RPMI8226 (cell line): ENCODE results near the gene TRPM3.

Experiments used
- DNase-seq: peaks from one replicate; pipeline ENCODE4 v3.0.0-alpha.2; 2015

Gene TRPM3

DNA sequence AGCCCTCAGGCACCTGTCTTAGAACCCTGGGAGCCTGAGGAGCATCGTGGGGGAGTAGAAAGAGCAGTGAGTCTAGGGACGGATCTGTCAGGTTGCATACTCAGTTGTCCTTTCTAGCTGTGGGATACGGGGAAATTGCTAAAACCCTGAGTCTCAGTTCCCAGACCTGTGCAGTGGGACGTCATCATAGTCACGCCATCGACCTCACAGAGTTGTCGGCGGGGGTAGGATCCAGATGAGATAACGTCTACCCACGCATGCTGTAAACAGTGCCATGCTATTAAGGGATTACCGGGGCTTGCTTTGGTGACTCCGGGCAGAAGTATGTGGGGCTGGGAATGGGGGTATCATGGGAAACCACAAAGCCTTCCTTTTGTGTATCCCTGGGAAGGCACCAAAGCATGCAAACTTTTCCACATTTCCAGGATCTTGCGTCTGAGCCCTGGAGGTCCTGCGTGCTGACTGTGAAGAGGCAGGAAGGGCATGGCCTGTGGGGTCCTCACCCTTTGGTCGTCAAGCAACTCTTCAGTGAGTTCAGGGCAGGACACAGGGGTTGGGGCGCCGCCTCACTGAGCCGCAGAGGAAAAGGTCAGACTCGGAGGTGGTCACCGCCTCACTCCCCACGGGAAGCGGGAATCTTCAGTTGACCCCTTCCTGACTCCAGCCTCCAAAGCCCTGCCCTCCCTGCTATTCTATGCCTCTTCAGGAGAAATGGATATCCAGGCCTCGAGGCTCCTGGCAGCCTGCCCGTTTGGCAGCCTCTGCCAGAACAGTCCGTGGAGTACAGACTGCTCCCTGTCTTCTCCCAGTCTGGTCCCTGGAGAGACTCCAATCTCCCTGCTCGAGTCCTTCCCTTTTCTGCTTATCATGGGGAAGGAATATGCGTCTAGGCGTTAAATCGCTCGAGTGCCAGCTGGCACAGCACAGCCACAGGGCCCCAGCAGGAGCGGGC, 520.1 kb downstream of the TRPM3 start:
- no peak for DNase-seq

DNA sequence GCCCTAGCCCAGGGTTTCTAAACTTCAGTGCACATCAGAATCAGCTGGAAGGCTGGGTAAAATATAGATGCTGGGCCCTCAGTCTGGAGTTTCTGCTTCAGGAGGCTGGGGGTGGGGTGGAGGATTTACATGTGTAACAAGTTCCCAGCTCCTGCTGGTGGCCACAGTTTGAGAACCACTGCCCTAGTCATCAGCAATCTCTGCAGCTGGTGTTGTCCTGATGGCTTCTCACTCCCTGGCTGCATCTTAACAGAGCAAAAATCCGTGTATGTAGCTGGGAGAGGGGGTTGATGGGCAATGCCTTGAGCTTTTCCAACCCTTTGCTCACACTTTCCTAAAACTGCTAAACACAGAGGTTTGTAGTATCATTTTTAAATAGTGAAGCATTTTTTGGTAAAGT, 520.9 kb downstream of the TRPM3 start:
- peak; percentile 15 for DNase-seq

DNA sequence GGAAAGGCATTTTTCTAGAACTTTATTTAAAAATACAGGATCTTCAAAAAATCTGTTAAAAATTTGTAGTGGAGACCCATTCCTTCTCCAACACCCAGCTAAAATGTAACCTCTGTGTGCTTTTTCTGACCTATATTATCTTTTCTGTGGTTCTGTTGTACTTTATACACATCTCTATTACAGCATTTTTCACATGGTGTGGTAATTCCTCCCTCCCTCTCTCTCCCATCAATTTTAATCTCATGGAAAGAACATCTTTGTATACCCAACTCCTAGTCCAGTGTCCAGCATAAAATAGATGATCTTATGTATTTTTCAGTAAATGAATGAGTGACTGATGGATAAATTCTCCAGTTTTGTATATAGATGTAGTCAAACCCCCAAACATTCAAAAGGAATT, 523.5 kb downstream of the TRPM3 start:
- DNase-seq: no peak

DNA sequence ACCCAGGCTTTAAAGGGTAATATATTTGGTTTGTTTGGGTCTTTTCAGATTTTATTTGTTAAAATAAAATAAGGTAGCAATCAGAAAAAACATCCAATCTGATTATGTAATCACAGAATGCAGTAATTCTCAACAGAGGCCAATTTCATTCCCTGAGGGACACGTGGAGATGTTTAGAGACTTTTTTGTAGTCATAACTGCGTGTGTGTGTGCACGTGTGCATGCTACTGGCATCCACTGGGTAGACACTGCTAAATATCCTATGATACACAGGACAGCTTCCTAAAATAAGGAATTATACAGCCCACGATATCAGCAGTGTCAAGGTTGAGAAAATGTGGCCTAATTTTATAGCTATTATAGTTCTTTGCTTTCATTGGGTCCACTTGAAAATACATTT, 526.2 kb downstream of the TRPM3 start:
- DNase-seq: no peak

- DNase-seq: no peak
Observed at GRCh38 chr9:70594386-70594944, 527.0 kb downstream of the TRPM3 start.

DNA sequence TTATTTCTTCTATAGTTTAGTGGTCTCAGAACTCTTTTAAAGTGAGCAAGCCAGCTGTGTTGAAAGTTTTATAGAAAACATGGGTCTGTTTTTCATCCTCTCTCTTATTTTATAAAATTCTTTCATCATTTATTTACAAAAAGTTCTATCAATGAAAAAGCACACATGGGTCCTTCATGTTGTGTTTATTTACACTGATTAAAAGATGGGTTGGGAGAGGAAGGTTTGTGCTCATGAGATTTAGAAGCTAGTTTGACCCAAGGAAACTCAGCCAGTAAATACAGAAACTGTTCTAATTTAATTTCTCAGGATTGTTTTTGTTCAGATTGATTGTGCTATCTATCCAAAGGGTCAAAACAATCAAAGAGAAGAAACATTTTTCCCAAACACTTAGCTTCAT, 528.2 kb downstream of the TRPM3 start:
- no peak for DNase-seq

DNA sequence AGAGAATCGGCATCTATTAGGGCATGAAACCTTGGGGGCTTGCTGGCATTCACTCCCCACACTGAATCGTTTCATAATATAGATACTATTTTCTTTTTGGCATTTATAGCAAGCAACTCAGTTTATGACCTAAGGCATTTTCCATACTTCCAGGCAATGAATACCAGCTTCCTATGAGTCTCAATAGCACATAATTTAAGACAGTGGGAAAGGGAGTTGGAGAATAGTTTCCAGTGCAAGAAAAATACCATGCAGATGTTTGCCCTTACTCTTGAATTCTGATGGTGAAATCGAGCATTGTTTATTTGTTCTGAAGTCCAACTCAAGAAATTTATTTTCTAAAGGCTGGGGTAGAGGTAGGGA, 531.1 kb downstream of the TRPM3 start:
- no peak for DNase-seq

- no peak for DNase-seq
Observed at GRCh38 chr9:70589571-70590314, 531.7 kb downstream of the TRPM3 start.

GRCh38 chr9:70588999-70589398, 532.4 kb downstream of the TRPM3 start:
- DNase-seq: no peak

DNA sequence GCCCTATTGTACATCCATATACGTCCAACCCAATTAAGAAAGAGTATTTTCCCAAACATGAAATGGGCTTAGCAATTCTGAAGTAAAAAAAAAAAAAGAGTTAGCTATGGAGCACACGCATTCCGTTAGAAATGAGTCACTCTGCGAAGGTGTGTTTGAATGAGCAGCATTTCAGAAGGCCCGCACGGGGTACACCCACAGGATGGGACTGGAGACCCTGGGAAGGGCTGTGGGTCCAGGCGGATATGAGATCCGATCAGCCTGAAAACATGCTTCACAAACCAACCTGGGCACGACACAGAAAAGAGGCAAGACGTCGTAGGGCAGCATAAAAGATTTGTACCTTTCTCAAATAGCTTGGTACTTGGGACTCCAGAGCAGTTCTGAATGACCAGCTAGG, 533.0 kb downstream of the TRPM3 start:
- no peak for DNase-seq

- peak; percentile 10 for DNase-seq
Observed at GRCh38 chr9:70587201-70587600, 534.2 kb downstream of the TRPM3 start.

DNA sequence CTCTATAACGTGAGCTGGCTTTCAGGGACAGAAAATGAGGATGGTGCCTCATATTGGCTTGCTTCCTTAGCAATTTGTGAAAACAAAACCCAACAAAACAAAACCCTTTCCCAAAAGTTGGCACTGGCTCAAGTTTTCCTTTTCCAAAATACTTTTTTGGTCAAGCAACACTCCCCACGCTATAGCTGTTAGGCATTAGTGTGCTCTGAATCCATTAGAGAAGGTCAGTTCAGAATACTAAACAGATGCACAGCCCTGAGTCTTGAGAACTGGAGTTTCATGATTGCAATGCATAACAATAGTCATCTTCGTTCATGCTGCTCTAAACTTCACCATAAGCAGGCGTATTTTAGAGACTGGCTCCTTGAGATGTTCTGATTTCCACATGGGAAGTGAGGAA, 534.9 kb downstream of the TRPM3 start:
- DNase-seq: no peak

DNA sequence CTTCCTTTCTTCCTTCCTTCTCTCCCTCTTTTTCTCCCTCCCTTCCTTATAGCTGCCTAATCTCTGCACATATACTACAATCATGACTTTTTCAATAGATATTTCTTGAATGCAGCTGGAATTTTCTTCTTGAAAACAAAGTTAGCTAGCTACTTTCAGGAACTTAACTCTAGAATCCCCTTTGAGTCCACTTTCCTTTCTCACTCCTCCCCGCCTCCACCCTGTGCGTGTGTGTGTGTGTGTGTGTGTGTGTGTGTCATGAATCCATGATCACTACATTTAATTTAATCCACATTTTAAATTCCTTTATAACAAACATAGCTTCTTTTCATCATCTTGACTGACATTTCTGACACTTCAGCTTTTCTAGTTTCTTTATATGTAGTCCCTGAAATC, 539.5 kb downstream of the TRPM3 start:
- no peak for DNase-seq

DNA sequence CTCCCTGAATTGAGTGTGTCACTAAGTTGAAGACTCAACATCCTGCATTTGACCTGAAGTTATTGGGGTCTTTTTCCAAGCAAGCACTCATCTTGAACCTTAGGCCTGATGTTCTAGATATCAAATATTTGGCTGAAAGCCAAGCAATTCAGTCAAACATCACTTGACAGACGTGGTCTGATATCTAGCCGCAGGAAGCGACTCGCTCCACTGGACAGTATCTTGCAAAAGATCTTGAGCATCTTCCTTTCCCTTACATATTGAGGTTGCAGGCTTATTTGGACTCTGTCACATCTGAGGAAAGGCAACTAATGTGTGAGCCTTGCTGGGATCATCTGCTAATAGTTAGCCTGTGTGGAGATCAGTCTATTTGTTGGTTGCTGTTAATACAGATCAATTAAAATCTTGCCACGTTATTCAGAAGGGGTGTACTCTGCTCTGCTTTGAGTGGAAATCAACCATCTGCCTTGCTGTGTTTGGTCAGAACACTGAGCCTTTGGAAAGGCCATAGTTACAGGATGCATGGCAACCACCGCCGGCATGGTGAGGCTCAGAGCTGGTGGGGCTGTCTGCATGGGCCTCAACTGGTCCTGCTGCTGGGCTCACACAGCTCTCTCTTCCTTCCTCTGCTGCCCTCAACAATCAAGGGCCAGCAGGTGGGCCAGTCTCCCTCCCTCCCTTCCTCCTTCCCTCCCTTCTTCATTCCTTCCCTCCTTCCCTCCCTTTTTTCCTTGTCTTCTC, 540.0 kb downstream of the TRPM3 start:
- no peak for DNase-seq

GRCh38 chr9:70580606-70581195, 540.7 kb downstream of the TRPM3 start:
- DNase-seq: no peak

GRCh38 chr9:70579686-70580085, 541.7 kb downstream of the TRPM3 start:
- peak; percentile 94 for DNase-seq

GRCh38 chr9:70578720-70579119, 542.7 kb downstream of the TRPM3 start:
- peak; percentile 27 for DNase-seq

DNA sequence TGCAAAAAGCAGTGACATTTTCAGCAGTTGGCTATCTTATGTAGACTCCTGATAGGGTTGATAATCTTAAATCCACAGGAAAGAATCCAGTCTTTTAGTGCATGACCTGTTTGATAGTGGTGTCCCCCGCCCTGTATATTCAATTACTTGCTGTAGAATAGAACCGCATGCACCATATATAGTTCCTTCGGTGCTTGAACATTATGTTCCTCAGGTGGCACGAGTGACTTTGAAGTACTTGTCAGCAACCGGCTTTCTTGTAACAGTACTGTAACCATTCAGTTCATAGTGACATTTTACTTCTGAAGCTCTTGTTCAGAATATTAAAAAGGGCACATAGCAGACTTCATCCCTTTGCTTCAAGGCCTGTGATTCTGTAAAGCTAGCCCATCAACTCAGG, 543.8 kb downstream of the TRPM3 start:
- DNase-seq: no peak

DNA sequence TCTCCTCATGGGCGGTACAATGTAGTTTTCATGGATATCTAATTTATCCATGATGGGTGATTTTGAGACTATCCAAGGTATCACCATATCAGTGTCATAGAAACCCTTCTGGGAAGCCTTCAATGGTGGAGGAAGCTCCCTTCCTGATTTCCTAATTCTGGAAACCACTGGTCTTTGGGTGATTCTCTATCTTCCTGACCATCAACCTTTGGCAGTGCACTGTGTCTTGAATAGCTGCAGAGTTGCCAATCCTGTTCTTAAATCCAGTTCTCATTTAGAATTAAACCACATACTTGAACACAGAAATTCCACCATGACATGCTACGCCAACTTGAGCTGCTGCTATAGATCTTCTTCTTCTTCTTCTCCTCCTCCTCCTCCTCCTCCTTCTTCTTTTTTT, 545.3 kb downstream of the TRPM3 start:
- no peak for DNase-seq

- DNase-seq: no peak
Observed at GRCh38 chr9:70574151-70574837, 547.1 kb downstream of the TRPM3 start.

DNA sequence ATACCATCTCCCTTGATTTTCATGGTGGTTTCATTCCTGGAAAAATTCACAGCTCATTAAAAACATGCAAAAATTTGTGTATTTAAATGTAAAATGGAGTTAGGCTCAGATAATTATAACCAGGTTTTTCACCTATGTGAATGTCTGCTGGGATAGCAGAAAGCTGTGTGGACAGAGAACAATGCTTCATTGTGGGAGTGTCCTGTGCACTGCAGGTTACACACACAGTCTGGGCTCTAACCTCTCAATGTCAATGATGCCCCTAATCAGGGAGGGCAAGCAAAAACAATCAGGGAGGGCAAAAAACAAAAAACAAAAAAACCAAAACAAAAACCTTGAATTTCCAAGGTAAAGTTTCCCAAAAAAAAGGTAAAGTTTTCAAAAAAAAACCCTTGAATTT, 548.1 kb downstream of the TRPM3 start:
- DNase-seq: no peak

GRCh38 chr9:70571258-70571657, 550.2 kb downstream of the TRPM3 start:
- no peak for DNase-seq
